NCI-H1417 (cell line): ENCODE results near the gene PMIS2.

ENCODE experiments used
- DNase-seq, 3 experiments: peaks; one replicate each; lab custom pipeline; 2025; lab: John Stamatoyannopoulos, UW

The PMIS2 gene

DNA sequence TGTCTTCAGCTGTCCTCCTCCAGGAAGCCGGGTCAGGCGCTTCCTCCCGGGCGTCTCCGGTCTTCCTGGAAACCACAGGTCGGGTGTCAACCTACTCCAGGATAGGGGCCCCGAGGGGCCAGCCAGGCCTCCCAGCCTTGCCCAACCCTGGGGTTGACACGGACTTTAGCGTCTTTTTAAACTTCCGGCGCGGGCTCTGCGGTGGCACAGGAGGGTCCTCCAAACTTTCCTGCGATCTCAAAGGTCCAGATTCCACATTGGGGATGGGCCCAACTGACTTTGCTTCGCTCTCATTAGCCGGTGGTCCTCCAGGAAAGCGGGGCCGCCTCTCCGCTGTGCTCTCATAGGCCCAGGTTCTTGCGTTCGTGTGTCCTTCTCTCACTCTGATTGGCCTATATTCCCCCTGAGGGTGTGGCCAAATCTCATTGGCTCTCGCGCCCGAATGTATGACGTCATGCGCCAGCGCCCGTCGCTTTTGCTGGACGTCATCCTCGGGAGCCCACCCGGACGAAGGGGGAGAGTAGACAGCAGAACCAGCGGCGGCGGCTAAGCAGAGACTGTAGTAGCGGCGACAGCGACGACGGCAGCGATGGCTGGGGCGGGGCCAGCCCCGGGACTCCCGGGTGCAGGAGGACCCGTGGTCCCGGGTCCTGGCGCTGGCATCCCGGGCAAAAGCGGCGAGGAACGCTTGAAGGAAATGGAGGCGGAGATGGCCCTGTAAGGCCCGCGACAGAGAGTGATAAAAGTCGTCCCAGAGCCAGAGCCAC, 42.8 kb downstream of the PMIS2 start, which contains the start of gene RBM42:
Gene RBM42, plus strand, starts transcription at position 472 of the 767 bp plus-strand sequence. Its CDS starts 118 bp downstream, at position 590.
- DNase-seq = peak; percentile 96 to 99 (median 99)

DNA sequence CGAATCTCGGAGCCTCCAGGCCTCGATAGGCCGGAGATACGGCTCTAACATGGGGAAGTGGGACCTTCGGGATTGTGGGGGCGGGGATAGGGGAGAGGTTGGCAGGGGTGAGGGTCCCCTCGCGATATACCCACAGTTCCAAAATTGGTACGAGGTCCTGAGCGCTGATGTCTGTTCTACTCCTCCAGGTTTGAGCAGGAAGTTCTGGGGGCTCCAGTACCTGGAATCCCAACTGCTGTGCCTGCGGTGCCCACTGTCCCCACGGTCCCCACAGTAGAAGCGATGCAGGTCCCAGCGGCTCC, 43.3 kb downstream of the PMIS2 start:
- no peak for DNase-seq

DNA sequence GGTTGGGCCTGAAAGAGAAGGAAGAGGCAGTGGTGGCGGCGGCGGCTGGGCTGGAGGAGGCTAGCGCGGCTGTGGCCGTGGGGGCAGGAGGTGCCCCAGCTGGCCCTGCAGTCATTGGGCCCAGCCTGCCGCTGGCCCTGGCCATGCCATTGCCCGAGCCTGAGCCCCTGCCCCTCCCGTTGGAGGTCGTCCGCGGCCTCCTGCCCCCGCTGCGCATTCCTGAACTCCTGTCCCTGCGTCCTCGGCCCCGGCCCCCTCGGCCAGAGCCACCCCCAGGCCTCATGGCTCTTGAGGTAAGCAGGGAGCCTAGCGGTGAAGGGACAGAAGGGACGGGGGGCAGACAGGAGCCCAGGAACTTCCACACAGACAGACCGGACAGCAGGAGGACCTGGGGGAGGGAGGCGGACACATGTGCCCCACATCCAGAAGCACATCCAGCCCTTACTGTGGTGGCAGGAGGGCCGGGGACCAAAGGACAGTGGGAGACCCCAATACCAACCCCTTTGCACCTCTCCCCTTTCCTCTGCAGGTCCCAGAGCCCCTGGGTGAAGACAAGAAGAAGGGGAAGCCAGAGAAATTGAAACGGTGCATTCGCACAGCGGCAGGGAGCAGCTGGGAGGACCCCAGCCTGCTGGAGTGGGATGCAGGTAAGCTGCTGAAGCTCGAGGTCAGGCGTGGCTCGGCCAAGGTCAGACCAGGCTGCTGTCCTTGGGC, 47.9 kb downstream of the PMIS2 start:
- no peak for DNase-seq

DNA sequence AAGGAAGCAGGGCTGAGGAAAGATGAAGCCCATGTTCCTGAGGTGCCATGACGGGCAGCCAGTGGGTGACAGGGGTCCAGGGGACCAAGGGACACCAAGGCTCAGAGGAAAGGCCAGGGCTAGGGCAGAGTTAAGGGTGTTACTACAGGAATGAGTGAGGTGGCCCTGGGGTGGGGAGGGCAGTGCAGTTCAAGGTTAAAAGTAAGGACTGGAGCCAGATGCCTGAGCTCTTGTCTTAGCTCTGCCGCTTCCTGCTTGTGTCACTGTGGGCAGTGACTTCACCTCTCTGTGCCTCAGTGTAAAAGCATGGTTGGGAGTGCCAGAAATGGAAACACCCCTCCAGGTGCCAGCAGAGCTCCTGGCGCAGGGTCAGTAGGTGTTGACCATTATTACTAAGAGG, 50.7 kb downstream of the PMIS2 start:
- no peak for DNase-seq
